GM13977 (cell line): ENCODE results near the gene CENPB.
"Not testable (repeated sequence)": the region's sequence is repeated elsewhere in the genome, so short reads cannot be mapped to it uniquely, and the experiment has no call there.

Experiments used
- DNase-seq: peaks from one replicate; pipeline ENCODE4 v3.0.0; 2012; ENCODE audit warnings: low spot score
- in situ Hi-C: fragments of 300-500 bp; cut with MboI; formaldehyde crosslinking; loops from one replicate; pipeline ENCODE4 v1.12.0; 2022; ENCODE audit warnings: low sequenced_read_pairs, low pct_unique_long_range_greater_than_20kb, mixed read lengths, inconsistent platforms; ENCODE audit not compliant: unreplicated experiment
- TF ChIP-seq, protein P1 (sequence below): IDR thresholded peaks from 2 replicates; pipeline ENCODE4 v1.5.1; 2012; ENCODE audit warnings: mild to moderate bottlenecking, control low read depth; ENCODE audit not compliant: insufficient read depth; ENCODE audit errors: extremely low read depth, missing control alignments

Gene CENPB, protein sequence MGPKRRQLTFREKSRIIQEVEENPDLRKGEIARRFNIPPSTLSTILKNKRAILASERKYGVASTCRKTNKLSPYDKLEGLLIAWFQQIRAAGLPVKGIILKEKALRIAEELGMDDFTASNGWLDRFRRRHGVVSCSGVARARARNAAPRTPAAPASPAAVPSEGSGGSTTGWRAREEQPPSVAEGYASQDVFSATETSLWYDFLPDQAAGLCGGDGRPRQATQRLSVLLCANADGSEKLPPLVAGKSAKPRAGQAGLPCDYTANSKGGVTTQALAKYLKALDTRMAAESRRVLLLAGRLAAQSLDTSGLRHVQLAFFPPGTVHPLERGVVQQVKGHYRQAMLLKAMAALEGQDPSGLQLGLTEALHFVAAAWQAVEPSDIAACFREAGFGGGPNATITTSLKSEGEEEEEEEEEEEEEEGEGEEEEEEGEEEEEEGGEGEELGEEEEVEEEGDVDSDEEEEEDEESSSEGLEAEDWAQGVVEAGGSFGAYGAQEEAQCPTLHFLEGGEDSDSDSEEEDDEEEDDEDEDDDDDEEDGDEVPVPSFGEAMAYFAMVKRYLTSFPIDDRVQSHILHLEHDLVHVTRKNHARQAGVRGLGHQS

DNA sequence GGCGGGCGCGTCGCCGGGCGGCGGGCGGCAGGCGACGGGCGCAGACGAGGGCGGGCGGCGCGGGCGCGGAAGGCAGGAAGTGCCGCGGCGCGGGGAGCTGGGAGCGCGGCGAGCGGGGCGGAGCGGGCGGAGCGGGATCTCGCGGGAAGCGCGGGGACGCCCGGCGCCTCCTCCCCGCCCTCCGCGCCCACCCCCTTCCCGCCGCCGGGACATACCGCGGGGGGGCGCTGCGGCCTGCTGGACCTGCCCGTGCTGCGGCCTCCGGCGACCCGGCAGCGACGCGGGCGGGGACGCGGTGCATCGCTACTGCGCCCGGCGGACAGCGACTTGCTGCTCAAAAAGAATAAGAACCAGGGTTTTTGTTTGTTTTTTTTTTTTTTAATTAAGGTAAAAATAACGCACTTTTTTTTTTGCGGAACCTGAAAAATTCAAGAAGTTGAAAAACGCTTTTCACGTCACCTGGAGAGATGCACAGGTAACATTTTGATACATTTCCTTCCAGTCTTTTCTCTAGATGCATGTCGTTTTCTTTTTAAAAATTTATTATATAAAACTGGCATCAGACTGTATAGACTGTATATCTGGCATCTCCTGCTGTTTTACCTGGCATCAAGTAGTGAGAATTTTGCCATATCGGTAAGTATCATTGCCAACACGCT lies at the start of gene CENPB:
Gene CENPB, minus strand, starts transcription at position 76 of the 659 bp plus-strand sequence. CDS start 257 bp downstream, outside the sequence.
- peak; percentile 98 for DNase-seq
- TF ChIP-seq, protein P1, sequence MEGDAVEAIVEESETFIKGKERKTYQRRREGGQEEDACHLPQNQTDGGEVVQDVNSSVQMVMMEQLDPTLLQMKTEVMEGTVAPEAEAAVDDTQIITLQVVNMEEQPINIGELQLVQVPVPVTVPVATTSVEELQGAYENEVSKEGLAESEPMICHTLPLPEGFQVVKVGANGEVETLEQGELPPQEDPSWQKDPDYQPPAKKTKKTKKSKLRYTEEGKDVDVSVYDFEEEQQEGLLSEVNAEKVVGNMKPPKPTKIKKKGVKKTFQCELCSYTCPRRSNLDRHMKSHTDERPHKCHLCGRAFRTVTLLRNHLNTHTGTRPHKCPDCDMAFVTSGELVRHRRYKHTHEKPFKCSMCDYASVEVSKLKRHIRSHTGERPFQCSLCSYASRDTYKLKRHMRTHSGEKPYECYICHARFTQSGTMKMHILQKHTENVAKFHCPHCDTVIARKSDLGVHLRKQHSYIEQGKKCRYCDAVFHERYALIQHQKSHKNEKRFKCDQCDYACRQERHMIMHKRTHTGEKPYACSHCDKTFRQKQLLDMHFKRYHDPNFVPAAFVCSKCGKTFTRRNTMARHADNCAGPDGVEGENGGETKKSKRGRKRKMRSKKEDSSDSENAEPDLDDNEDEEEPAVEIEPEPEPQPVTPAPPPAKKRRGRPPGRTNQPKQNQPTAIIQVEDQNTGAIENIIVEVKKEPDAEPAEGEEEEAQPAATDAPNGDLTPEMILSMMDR, result peak; percentile 81

DNA sequence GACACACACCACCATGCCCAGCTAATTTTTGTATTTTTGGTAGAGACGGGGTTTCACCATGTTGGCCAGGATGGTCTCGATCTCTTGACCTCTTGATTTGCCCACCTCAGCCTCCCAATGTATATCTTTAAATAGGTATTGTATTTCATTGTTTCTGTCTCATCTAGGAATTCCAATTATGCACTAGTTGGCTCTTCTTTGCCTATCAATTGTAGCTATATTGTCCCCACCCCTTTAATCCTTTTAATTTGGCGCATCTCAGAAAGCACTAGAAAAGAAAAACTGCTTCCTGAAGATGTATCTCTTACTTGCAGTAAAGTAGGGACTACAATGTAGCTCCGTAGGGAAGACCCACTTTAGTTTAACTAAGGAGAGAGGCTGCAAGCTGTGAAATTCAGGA lies 49.6 kb upstream of the CENPB start:
- in situ Hi-C loops, result no loop called here
- TF ChIP-seq, protein P1, result no peak
- no peak for DNase-seq

More for the DNA sequence above, at the start of gene CENPB:
- in situ Hi-C loops, result no loop called here

DNA sequence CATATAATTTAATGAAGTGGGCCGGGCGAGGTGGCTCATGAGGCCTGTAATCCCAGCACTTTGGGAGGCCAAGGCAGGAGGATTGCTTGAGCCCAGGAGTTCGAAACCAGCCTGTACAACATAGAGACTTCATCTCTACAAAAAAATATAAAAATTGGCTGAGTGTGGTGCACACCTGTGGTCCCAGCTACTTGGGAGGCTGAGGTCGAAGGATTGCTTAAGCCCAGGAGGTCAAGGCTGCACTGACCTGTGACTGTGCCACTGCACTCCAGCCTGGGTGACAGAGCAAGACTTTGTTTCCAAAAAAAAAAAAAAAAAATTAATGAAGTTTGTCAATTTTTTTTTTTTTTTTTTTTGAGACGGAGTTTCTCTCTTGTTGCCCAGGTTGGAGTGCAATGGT lies 43.4 kb upstream of the CENPB start:
- DNase-seq, in situ Hi-C loops: not testable (repeated sequence)

DNA sequence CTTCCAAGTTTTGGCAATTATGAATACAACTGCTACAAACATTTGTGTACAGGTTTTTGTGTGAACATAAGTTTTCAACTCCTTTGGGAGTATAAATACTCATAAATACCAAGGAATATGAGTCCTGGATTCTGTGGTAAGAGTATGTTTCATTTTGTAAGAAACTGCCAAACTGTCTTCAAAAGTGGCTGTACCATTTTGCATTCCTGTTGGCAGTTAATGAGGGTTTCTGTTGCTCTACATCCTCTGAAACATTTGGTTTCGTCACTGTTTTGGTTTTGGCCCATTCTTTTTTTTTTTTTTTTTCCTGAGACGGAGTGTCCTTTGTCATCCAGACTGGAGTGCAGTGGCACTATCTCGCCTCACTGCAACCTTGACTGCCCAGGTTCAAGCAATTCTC lies 42.3 kb upstream of the CENPB start:
- DNase-seq, result no peak
- in situ Hi-C loops, result no loop called here
- TF ChIP-seq, protein P1, result no peak

DNA sequence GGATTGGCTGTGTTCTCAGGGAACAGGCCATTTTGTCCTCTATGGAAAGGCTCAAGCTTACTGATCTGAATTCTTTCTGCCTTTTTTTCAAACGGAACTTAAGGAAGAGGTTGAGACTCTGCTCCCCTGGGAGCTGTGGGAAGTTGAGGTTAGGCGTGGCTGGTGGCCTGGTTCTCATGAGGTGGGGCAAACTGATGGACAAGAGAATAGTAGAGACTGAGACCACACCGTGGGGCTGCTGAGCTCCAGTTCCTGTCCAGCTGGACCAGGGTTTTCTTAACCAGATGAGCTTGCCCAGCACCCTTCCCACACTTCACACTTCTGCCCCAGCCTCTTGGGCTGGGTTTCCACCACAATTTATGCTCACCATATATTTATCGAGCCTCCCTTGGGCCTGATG lies 39.9 kb upstream of the CENPB start:
- no peak for DNase-seq
- in situ Hi-C loops, result no loop called here
- TF ChIP-seq, protein P1, result peak; percentile 9

DNA sequence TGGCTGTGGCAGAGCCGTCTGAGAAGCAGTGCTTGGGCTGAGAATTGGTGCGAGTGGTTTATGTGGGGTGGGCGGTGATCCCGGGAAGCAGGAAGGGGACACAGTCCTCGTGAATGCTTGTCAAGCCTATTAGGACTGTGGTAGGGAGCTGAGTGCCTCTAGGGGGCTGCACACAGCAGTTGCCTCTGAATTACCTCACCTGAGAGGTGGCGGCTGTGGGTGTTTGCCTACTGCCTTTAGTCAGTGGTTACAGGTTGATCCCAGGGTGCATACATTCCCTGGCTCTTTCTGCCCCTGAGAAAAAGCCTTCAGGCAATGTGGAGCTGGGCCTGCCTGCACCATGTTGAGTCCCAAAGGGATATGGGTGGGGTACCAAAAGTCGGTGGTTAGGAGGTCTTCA lies 39.0 kb upstream of the CENPB start:
- TF ChIP-seq, protein P1, result peak; percentile 7
- in situ Hi-C loops, result no loop called here
- DNase-seq, result no peak

DNA sequence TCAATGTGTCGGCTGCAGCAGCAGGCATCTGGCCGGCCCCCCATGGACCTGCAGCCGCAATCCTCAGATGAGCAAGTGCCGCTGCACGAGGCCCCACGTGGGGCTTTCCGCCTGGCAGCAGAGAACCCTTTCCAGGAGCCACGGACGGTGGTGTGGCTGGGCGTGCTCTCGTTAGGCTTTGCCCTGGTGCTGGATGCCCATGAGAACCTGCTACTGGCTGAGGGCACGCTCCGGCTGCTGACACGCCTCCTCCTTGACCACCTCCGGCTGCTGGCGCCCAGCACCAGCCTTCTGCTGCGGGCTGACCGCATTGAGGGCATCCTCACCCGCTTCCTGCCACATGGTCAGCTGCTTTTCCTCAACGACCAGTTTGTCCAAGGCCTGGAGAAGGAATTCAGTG lies 37.3 kb upstream of the CENPB start:
- in situ Hi-C loops, result no loop called here
- TF ChIP-seq, protein P1, result no peak
- DNase-seq, result no peak
